Kidney (tissue), 14 donors: ENCODE data around the gene IGF1R. TPM values are rescaled to one million over a fixed set of nuclear protein-coding genes. Genes with fewer than 3 reads are reported as not detected.
A peak's percentile ranks its signal among the peaks of the same experiment; 100 is the strongest.

Experiments used
- DNase-seq, 5 donors: peaks; one replicate each; pipeline ENCODE4 v3.0.0-alpha.2; 2013 to 2020
- FAIRE-seq: peaks from 2 replicates; lab custom pipeline; 2012; peaks lifted over from hg19 to GRCh38; lab: Jason Lieb, UNC
- H3K27ac ChIP-seq, 2 donors: one replicate each; pipeline ENCODE4 v1.7.0; 2013; ENCODE audit warnings: low read depth in 2 of 2, low read length in 2 of 2, inconsistent platforms in 1 of 2
- H3K27me3 ChIP-seq: one replicate; pipeline ENCODE4 v1.7.1; 2013; ENCODE audit warnings: low read length, inconsistent platforms; ENCODE audit not compliant: control insufficient read depth, insufficient read depth
- H3K36me3 ChIP-seq, 3 donors: one replicate each; pipeline versions ENCODE4 v1.7.0 to v1.7.1; 2013; ENCODE audit warnings: low read length in 3 of 3, control low read depth in 1 of 3, inconsistent platforms in 1 of 3; ENCODE audit not compliant: insufficient read depth in 3 of 3, control insufficient read depth in 2 of 3
- H3K4me1 ChIP-seq, 3 donors: one replicate each; pipeline versions ENCODE4 v1.7.0 to v1.7.1; 2013; ENCODE audit warnings: low read length in 3 of 3, inconsistent platforms in 1 of 3, low read depth in 1 of 3; ENCODE audit not compliant: control insufficient read depth in 2 of 3, insufficient read depth in 2 of 3
- H3K4me3 ChIP-seq, 3 donors: one replicate each; pipeline versions ENCODE4 v1.7.0 to v1.8.1; 2013; ENCODE audit warnings: low read length in 3 of 3, control low read depth in 1 of 3, inconsistent platforms in 1 of 3
- H3K9ac ChIP-seq, 3 donors: one replicate each; pipeline versions ENCODE4 v1.7.0 to v1.7.1; 2013; ENCODE audit warnings: low read length in 3 of 3, control low read depth in 1 of 3, inconsistent platforms in 1 of 3
- H3K9me3 ChIP-seq, 3 donors: one replicate each; pipeline versions ENCODE4 v1.7.0 to v1.7.1; 2013; ENCODE audit warnings: low read length in 3 of 3, control low read depth in 1 of 3, inconsistent platforms in 1 of 3; ENCODE audit not compliant: control insufficient read depth in 2 of 3, insufficient read depth in 1 of 3
- CTCF ChIP-seq: IDR thresholded peaks from 3 replicates; pipeline ENCODE4 v1.5.1; 2012; ENCODE audit warnings: mild to moderate bottlenecking, moderate library complexity, borderline replicate concordance; ENCODE audit not compliant: insufficient read depth; ENCODE audit errors: extremely low read depth
- intact Hi-C: fragments of 100-400 bp; cut with DNase I; formaldehyde crosslinking; loops from one replicate; pipeline ENCODE4 v1.11.1; 2022
- polyA plus RNA-seq: library from polyadenylated mRNA; stranded (reverse); fragments of 350-450 nt; fragmentation: Illumina TruSeq; extraction: RNeasy Lipid Tissue Mini Kit (QIAGEN cat#74804); gene quantifications from one replicate; pipeline ENCODE4 v1.2.3, GENCODE V29; 2014; ENCODE audit warnings: low read depth, low replicate concordance; ENCODE audit not compliant: insufficient read depth
- total RNA-seq: library from RNA; stranded (reverse); fragmentation: NEBNext Ultra II Directional; extraction: Animal tissue kit (Norgen Biotek cat#: 25700); gene quantifications from one replicate; pipeline ENCODE4 v1.2.1, GENCODE V29; 2021
- donor health status: control.
- donor health status: control.
- donor health status: control.
- donor health status: control.
- donor health status: control.
- donor health status: DM: yes; HTN: yes; CAD: no.
- donor health status: Normal renal cell carcinoma (clear cell type).

The IGF1R gene
- total and polyA plus RNA-seq, 2 donors from 2014 or later, result 6.5 to 73.2 TPM

DNA sequence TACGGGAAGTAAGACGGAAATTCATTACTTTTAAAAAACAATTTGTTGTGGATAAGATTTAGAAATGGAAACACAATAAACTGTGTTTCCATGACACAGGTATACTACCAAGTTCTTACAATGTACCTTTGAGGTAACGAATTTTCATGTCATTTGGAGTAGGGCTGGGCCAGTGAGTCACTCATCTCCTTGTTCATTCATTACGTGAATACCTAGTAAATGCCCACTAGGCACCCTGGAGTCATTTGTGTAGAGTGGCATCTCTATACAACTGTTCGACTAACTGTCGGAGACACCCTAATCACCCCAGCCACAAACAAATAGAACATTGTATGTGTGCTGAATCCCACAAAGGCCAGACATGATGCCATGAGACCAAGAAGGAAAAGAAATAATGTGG lies 94.8 kb downstream of the IGF1R start:
- Histone ChIP-seq H3K9ac (no peak overlapping the region), H3K4me3 (no peak overlapping the region), H3K9me3 (no peaks in the 10 kb centered on the region), H3K36me3 (no peaks in the 10 kb centered on the region), H3K27me3 (no peaks in the 10 kb centered on the region), H3K4me1 (peaks cover 0 to 39% (median 18%) of the 10 kb centered on the region in 3 donors), H3K27ac (no peak overlapping the region)
- no peak for DNase-seq
- no peak for TF ChIP-seq CTCF
- FAIRE-seq, result no peak
- intact Hi-C loops, result no loop called here

- no peak for TF ChIP-seq CTCF
Measured at GRCh38 chr15:98744506-98744905, 96.2 kb downstream of the IGF1R start.

DNA sequence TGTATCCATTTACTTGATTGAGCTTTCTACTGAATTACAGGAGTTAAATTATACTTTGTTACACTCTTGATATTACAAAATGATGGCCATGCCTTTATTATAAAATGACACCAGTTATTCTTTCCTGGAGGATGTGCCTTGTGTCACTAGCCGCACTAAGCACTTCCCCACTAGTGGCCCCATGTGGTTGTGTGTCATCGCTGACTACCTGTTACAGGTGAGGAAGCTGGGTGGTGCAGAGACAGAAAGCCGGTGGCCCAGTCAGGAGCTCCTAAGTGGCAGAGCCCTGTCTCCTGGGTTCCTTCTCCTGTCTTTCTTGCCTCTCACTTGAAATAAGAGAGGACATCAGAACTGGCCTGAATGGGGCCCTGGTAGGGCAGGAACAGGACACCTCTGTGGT lies 96.8 kb downstream of the IGF1R start:
- no peak overlapping the region for H3K27ac ChIP-seq
- FAIRE-seq, result no peak

More at GRCh38 chr15:98744506-98744905, 96.2 kb downstream of the IGF1R start:
- intact Hi-C loops, result no loop called here
- Histone ChIP-seq H3K4me3 (no peak overlapping the region), H3K9ac (no peak overlapping the region), H3K4me1 (peaks cover 0 to 27% (median 11%) of the 10 kb centered on the region in 3 donors), H3K9me3 (no peaks in the 10 kb centered on the region), H3K36me3 (no peaks in the 10 kb centered on the region), H3K27ac (no peak overlapping the region), H3K27me3 (no peaks in the 10 kb centered on the region)
- DNase-seq, result peak in 1 of 5 donors; percentile 3
- FAIRE-seq, result no peak

More for the DNA sequence above, 96.8 kb downstream of the IGF1R start:
- peak in 1 of 5 donors; percentile 6 for DNase-seq
- no peaks in the 10 kb centered on the region for H3K36me3 ChIP-seq
- intact Hi-C loops, result no loop called here
- H3K4me1 ChIP-seq, result peaks cover 0 to 20% (median 11%) of the 10 kb centered on the region in 3 donors
- H3K27me3 ChIP-seq, result no peaks in the 10 kb centered on the region
- no peaks in the 10 kb centered on the region for H3K9me3 ChIP-seq
- no peak for TF ChIP-seq CTCF
- H3K4me3 ChIP-seq, result no peak overlapping the region
- H3K9ac ChIP-seq, result no peak overlapping the region
